Caco-2 (cell line): ENCODE data around the gene DQX1. TPM values are rescaled to one million over a fixed set of nuclear protein-coding genes. Genes with fewer than 3 reads are reported as not detected.
A peak's percentile ranks its signal among the peaks of the same experiment; 100 is the strongest.

Experiments
- BruUV-seq: library from RNA; stranded (reverse); fragments of 400-500 nt; replicated peaks from 2 replicates; lab custom pipeline; 2021; lab: Mats Ljungman, UMichigan
- CTCF ChIA-PET: fragments of 300-600 bp; sonication (Branson Sonifier 250); formaldehyde crosslinking; loops from one replicate; lab custom pipeline; 2022; ENCODE audit warnings: antibody characterized with exemption; lab: Charles Lee
- POLR2A ChIA-PET: fragments of 300-600 bp; sonication (Branson Sonifier 250); formaldehyde crosslinking; loops from one replicate; lab custom pipeline; 2022; ENCODE audit warnings: antibody characterized with exemption; lab: Charles Lee
- DNase-seq, 2 experiments: peaks; one replicate each; pipeline versions ENCODE4 v3.0.0 to v3.0.0-alpha.2; 2020 to 2022
- H3K27me3 ChIP-seq: replicated peaks from 2 replicates; pipeline ENCODE4 v1.6.0; 2011; ENCODE audit warnings: low read length; ENCODE audit not compliant: control insufficient read depth, insufficient read depth
- H3K36me3 ChIP-seq: 2 replicates; pipeline ENCODE4 v1.5.1; 2011; ENCODE audit warnings: low read length; ENCODE audit not compliant: control insufficient read depth, insufficient read depth
- H3K4me1 ChIP-seq: fragments of 250-450 bp; sonication (Bioruptor Pico); 2 replicates; pipeline ENCODE4 v1.5.1; 2020; ENCODE audit warnings: mild to moderate bottlenecking
- H3K4me3 ChIP-seq: 2 replicates; pipeline ENCODE4 v1.5.1; 2011; ENCODE audit warnings: low read depth, mild to moderate bottlenecking, control low read depth, low read length
- H3K9me3 ChIP-seq: fragments of 250-450 bp; sonication (Bioruptor Pico); 2 replicates; pipeline ENCODE4 v1.5.1; 2020; ENCODE audit warnings: mild to moderate bottlenecking, moderate library complexity
- H3K27ac Mint-ChIP-seq: one replicate; pipeline ENCODE4 v1.8.0; 2022; ENCODE audit warnings: mixed read lengths; ENCODE audit not compliant: unreplicated experiment
- H3K27me3 Mint-ChIP-seq: one replicate; pipeline ENCODE4 v1.8.0; 2022; ENCODE audit warnings: mixed read lengths; ENCODE audit not compliant: insufficient read depth, unreplicated experiment
- H3K36me3 Mint-ChIP-seq: one replicate; pipeline ENCODE4 v1.8.0; 2022; ENCODE audit warnings: mild to moderate bottlenecking, mixed read lengths; ENCODE audit not compliant: insufficient read depth, unreplicated experiment
- H3K4me1 Mint-ChIP-seq: one replicate; pipeline ENCODE4 v1.8.0; 2022; ENCODE audit warnings: low read depth, mixed read lengths; ENCODE audit not compliant: unreplicated experiment
- H3K4me3 Mint-ChIP-seq: one replicate; pipeline ENCODE4 v1.8.0; 2022; ENCODE audit warnings: mild to moderate bottlenecking, moderate library complexity, mixed read lengths; ENCODE audit not compliant: unreplicated experiment
- H3K9me3 Mint-ChIP-seq: one replicate; pipeline ENCODE4 v1.8.0; 2022; ENCODE audit warnings: mixed read lengths; ENCODE audit not compliant: unreplicated experiment
- CTCF ChIP-seq, 2 experiments: fragments of 200-600 bp in 1 of 2; IDR thresholded peaks; 1 replicate in 1 of 2; 2 replicates in 1 of 2; pipeline versions ENCODE4 v1.5.1 to v1.8.0; 2011 to 2022; ENCODE audit warnings: antibody characterized with exemption in 1 of 2, control low read depth in 1 of 2, inconsistent platforms in 1 of 2, low read depth in 1 of 2, low read length in 1 of 2, mild to moderate bottlenecking in 1 of 2, moderate library complexity in 1 of 2; ENCODE audit not compliant: insufficient read depth in 1 of 2, severe bottlenecking in 1 of 2, unreplicated experiment in 1 of 2
- intact Hi-C: fragments of 100-400 bp; cut with micrococcal nuclease; formaldehyde crosslinking; loops from one replicate; pipeline ENCODE4 v1.10.0; 2022; ENCODE audit not compliant: unreplicated experiment
- total RNA-seq: library from RNA; stranded (reverse); gene quantifications from 2 replicates; pipeline ENCODE4 v1.2.3, GENCODE V29; 2022

DQX1 gene
- total RNA-seq, 1 experiment from 2014 or later, result 0.50 TPM

DNA sequence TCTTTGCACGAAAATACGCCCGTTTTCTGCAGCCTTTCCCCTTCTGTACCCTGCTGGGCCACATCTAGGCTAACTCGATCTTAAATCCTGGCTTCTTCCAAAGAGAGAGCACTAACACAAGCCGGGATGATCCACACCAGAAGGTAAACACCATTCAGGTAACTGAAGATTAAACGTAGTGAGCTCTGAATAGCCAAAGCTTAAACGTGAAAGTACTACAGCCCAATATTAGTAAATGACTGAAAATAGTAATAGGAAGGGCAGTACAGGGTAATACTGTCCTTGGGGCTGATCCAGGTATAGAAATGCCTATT is 53.1 kb downstream of the DQX1 start:
- BruUV-seq, result TSS peak; percentile 89
- Mint-ChIP-seq H3K9me3 (no peaks in the 10 kb centered on the region), H3K4me3 (peak overlapping the region; percentile 93), H3K27ac (peak overlapping the region; percentile 95), H3K4me1 (peaks cover 8% of the 10 kb centered on the region), H3K27me3 (no peaks in the 10 kb centered on the region), H3K36me3 (peaks cover 52% of the 10 kb centered on the region)
- no peaks in the 10 kb centered on the region for H3K36me3 ChIP-seq
- no peak for DNase-seq
- no peaks in the 10 kb centered on the region for H3K9me3 ChIP-seq
- peak overlapping the region; percentile 65 for H3K4me3 ChIP-seq
- ChIA-PET POLR2A (interaction anchor here (0.5 to 2.4 kb wide), 6 partner anchors 10 to 1672 kb away, joined by 3 to 20 read pairs (median 4); partner anchors contain the start of genes CCDC142, TTC31 and WBP1), CTCF (interaction anchor here (1.1 to 1.7 kb wide), 5 partner anchors 10 to 59 kb away, joined by 3 to 7 read pairs (median 6); partner anchors contain the start of genes CCDC142, TTC31 and WBP1)
- no peak for TF ChIP-seq CTCF (IDR thresholded peaks at IDR 0.05; ENCODE audit: insufficient read depth in 1 of 2, low read depth in 1 of 2, low read length in 1 of 2, severe bottlenecking in 1 of 2, unreplicated experiment in 1 of 2)
- intact Hi-C loops, result loop anchor here (1.0 kb wide), 4 partner anchors 10 to 114 kb away; partner anchors contain the start of genes AUP1, HTRA2, TTC31 and WBP1
- peaks cover 4% of the 10 kb centered on the region; the same call in 1 of the 2 replicates for H3K4me1 ChIP-seq
- no peaks in the 10 kb centered on the region for H3K27me3 ChIP-seq

- TSS peak; percentile 89 for BruUV-seq
- intact Hi-C loops, result loop anchor here (1.0 kb wide), 4 partner anchors 11 to 115 kb away; partner anchors contain the start of genes AUP1, HTRA2, TTC31 and WBP1
- Mint-ChIP-seq H3K4me1 (peaks cover 8% of the 10 kb centered on the region), H3K27ac (peak within 1 kb of the TSS; percentile 95), H3K36me3 (peaks cover 48% of the 10 kb centered on the region), H3K27me3 (no peaks in the 10 kb centered on the region), H3K4me3 (peak within 1 kb of the TSS; percentile 93), H3K9me3 (no peaks in the 10 kb centered on the region)
- peak within 1 kb of the TSS; percentile 65 for H3K4me3 ChIP-seq
- H3K9me3 ChIP-seq, result no peaks in the 10 kb centered on the region
- peak; percentile 97 for DNase-seq
- ChIA-PET CTCF (interaction anchor here (0.6 to 1.7 kb wide), 6 partner anchors 10 to 691 kb away, joined by 3 to 7 read pairs (median 6); partner anchors contain the start of genes CCDC142, TTC31 and WBP1), POLR2A (interaction anchor here (0.6 to 2.4 kb wide), 6 partner anchors 10 to 32 kb away, joined by 3 to 20 read pairs (median 4); partner anchors contain the start of genes CCDC142, TTC31 and WBP1)
- no peaks in the 10 kb centered on the region for H3K27me3 ChIP-seq
- H3K36me3 ChIP-seq, result no peaks in the 10 kb centered on the region
- TF ChIP-seq CTCF (IDR thresholded peaks at IDR 0.05; ENCODE audit: insufficient read depth in 1 of 2, low read depth in 1 of 2, low read length in 1 of 2, severe bottlenecking in 1 of 2, unreplicated experiment in 1 of 2), result no peak
- H3K4me1 ChIP-seq, result peaks cover 4% of the 10 kb centered on the region; the same call in 1 of the 2 replicates
Measured at GRCh38 chr2:74472086-74472944, 53.7 kb downstream of the DQX1 start, which contains the start of gene MRPL53. TSS of gene MRPL53 (minus strand) at chr2:74472680. CDS start at chr2:74472660, 20 bp downstream.
